Glutamatergic neuron (in vitro differentiated cells): ENCODE results near the gene ZNF181. TPM values are rescaled to one million over a fixed set of nuclear protein-coding genes. Genes with fewer than 3 reads are reported as not detected.

Experiments
- DNase-seq: peaks from one replicate; pipeline ENCODE4 v3.0.0; 2022
- H3K27ac Mint-ChIP-seq: one replicate; pipeline ENCODE4 v1.8.0; 2020; ENCODE audit warnings: mild to moderate bottlenecking, mixed read lengths, inconsistent platforms; ENCODE audit not compliant: unreplicated experiment
- H3K27me3 Mint-ChIP-seq: one replicate; pipeline ENCODE4 v1.8.0; 2020; ENCODE audit warnings: mild to moderate bottlenecking, moderate library complexity, mixed read lengths, inconsistent platforms; ENCODE audit not compliant: unreplicated experiment
- H3K36me3 Mint-ChIP-seq: one replicate; pipeline ENCODE4 v1.8.0; 2020; ENCODE audit warnings: mild to moderate bottlenecking, mixed read lengths, inconsistent platforms; ENCODE audit not compliant: unreplicated experiment
- H3K4me1 Mint-ChIP-seq: one replicate; pipeline ENCODE4 v1.8.0; 2020; ENCODE audit warnings: mild to moderate bottlenecking, low read depth, mixed read lengths, inconsistent platforms; ENCODE audit not compliant: unreplicated experiment
- H3K4me3 Mint-ChIP-seq: one replicate; pipeline ENCODE4 v1.8.0; 2020; ENCODE audit warnings: mild to moderate bottlenecking, mixed read lengths, inconsistent platforms; ENCODE audit not compliant: unreplicated experiment
- H3K9me3 Mint-ChIP-seq: one replicate; pipeline ENCODE4 v1.8.0; 2020; ENCODE audit warnings: mild to moderate bottlenecking, moderate library complexity, mixed read lengths, inconsistent platforms; ENCODE audit not compliant: unreplicated experiment
- total RNA-seq: library from RNA; stranded (reverse); fragmentation: NEBNext Ultra II Directional; extraction: Animal tissue kit (Norgen Biotek cat#: 25700); gene quantifications from one replicate; pipeline ENCODE4 v1.2.1, GENCODE V29; 2021; ENCODE audit not compliant: unreplicated experiment
- TF ChIP-seq, protein P1 (sequence below): fragments of 200-600 bp; sonication (generic); IDR thresholded peaks from one replicate; pipeline ENCODE4 v1.5.0; 2021; ENCODE audit not compliant: partially characterized antibody, unreplicated experiment

The ZNF181 gene
- total RNA-seq, 1 donor from 2014 or later = 11.4 TPM

DNA sequence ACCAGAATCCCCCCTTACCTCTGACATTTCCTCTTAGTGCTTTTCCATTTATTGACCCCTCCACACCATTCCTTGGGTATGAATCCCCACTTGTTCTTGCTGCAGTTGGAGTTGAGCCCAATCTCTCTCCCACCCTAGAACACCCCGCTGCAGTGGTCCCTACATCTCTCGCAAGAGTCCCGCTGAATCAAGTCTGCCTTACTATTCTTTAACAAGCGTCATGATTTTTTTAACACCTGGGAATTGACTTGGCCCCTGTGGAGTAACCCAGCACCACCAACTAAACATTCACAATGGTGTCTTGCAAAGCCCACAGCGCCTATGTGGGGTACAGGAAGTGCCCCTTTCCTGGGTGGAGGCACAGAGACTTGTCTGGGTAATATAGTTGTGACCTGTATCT, 52.2 kb downstream of the ZNF181 start:
- DNase-seq = no peak
- Mint-ChIP-seq H3K36me3 (no peaks in the 10 kb centered on the region), H3K27me3 (peaks cover 2% of the 10 kb centered on the region), H3K9me3 (peaks cover 2% of the 10 kb centered on the region), H3K4me3 (no peak overlapping the region), H3K27ac (no peak overlapping the region), H3K4me1 (no peaks in the 10 kb centered on the region)
- TF ChIP-seq, protein P1, sequence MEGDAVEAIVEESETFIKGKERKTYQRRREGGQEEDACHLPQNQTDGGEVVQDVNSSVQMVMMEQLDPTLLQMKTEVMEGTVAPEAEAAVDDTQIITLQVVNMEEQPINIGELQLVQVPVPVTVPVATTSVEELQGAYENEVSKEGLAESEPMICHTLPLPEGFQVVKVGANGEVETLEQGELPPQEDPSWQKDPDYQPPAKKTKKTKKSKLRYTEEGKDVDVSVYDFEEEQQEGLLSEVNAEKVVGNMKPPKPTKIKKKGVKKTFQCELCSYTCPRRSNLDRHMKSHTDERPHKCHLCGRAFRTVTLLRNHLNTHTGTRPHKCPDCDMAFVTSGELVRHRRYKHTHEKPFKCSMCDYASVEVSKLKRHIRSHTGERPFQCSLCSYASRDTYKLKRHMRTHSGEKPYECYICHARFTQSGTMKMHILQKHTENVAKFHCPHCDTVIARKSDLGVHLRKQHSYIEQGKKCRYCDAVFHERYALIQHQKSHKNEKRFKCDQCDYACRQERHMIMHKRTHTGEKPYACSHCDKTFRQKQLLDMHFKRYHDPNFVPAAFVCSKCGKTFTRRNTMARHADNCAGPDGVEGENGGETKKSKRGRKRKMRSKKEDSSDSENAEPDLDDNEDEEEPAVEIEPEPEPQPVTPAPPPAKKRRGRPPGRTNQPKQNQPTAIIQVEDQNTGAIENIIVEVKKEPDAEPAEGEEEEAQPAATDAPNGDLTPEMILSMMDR = no peak

- Mint-ChIP-seq H3K4me1 (no peaks in the 10 kb centered on the region), H3K27ac (no peak overlapping the region), H3K27me3 (peaks cover 2% of the 10 kb centered on the region), H3K4me3 (no peak overlapping the region), H3K36me3 (no peaks in the 10 kb centered on the region), H3K9me3 (peaks cover 2% of the 10 kb centered on the region)
- DNase-seq = no peak
- TF ChIP-seq, protein P1 = no peak
Measured at GRCh38 chr19:34787059-34787824, 53.2 kb downstream of the ZNF181 start.

DNA sequence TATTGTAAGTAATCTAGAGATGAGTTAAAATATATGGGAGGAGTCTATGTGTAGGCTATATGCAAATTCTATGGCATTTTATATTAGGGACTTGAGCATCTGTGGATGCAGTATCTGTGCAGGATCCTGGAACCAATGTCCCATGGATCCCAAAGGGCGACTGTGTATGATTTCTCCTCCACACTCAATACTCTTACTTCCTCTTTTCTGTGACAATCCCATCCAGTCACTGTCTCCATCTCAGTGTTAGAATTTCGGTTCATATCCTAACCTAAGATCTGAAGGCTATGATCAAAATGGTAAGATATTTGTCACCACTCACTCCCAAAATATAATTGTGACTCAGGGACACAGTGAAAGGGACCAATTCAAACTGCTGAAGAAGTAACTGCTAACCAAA, 54.0 kb downstream of the ZNF181 start:
- H3K27ac Mint-ChIP-seq = no peak overlapping the region
- H3K4me1 Mint-ChIP-seq = no peaks in the 10 kb centered on the region
- H3K4me3 Mint-ChIP-seq = no peak overlapping the region
- TF ChIP-seq, protein P1 = no peak
- no peaks in the 10 kb centered on the region for H3K27me3 Mint-ChIP-seq
- H3K9me3 Mint-ChIP-seq = peaks cover 1% of the 10 kb centered on the region
- no peak for DNase-seq
- no peaks in the 10 kb centered on the region for H3K36me3 Mint-ChIP-seq

DNA sequence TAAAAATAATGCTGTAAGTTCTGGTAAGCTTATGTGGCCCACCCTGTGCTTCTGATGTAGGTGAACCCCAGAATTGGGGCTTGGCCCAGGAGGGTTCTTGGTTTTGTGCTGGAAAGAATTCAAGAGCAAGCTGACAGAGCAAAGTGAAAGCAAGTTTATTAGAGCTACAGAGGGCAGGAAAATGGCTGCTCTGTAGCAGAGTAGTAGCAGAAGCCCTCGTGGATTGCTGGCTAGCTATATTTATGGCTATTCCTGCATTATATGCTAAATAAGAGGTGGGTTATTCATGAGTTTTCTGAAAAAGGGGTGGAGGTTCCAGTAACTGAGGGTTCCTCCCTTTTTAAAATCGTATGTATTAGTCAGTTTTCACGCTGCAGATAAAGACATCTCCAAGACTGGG, 59.5 kb downstream of the ZNF181 start:
- Mint-ChIP-seq H3K27ac (no peak overlapping the region), H3K4me1 (no peaks in the 10 kb centered on the region), H3K27me3 (peaks cover 2% of the 10 kb centered on the region), H3K4me3 (no peak overlapping the region), H3K36me3 (peaks cover 6% of the 10 kb centered on the region), H3K9me3 (peaks cover 3% of the 10 kb centered on the region)
- DNase-seq = no peak
- TF ChIP-seq, protein P1 = no peak
